HEK293T (cell line): ENCODE results near the gene NEK6.

Experiments
- BHLHE40 ChIP-seq: fragments of 450-650 bp; IDR thresholded peaks from 2 replicates; pipeline ENCODE4 v1.6.1; 2016; ENCODE audit warnings: mild to moderate bottlenecking, moderate library complexity, borderline replicate concordance
- ELF4 ChIP-seq: fragments of 450-650 bp; IDR thresholded peaks from 2 replicates; pipeline ENCODE4 v1.6.1; 2017; ENCODE audit warnings: antibody characterized with exemption
- FOXM1 ChIP-seq: fragments of 450-650 bp; IDR thresholded peaks from 2 replicates; pipeline ENCODE4 v1.6.1; 2017; ENCODE audit warnings: mild to moderate bottlenecking, borderline replicate concordance
- NFRKB ChIP-seq: fragments of 450-650 bp; IDR thresholded peaks from 2 replicates; pipeline ENCODE4 v1.6.1; 2016; ENCODE audit warnings: mild to moderate bottlenecking, moderate library complexity
- SP1 ChIP-seq: fragments of 450-650 bp; IDR thresholded peaks from 2 replicates; pipeline ENCODE4 v1.6.1; 2017
- SUZ12 ChIP-seq: fragments of 450-650 bp; IDR thresholded peaks from 2 replicates; pipeline ENCODE4 v1.6.1; 2016; ENCODE audit warnings: mild to moderate bottlenecking
- ZNF384 ChIP-seq: fragments of 450-650 bp; IDR thresholded peaks from 2 replicates; pipeline ENCODE4 v1.6.1; 2016

GRCh38 chr9:124323904-124324303 is 66.2 kb downstream of the NEK6 start:
- no peak for TF ChIP-seq NFRKB
- TF ChIP-seq BHLHE40 = no peak
- no peak for TF ChIP-seq FOXM1
- TF ChIP-seq SUZ12 = no peak
- no peak for TF ChIP-seq ZNF384
- no peak for TF ChIP-seq ELF4
- TF ChIP-seq SP1 = no peak
